K562 (cell line): ENCODE measurements around the gene KCNA2. TPM values are rescaled to one million over a fixed set of nuclear protein-coding genes. Genes with fewer than 3 reads are reported as not detected.

Experiments
- polyA plus RNA-seq, 8 experiments: library from polyadenylated mRNA; depleted of rRNA in 4 of 8; stranded (reverse) in 5 of 8; unstranded in 3 of 8; fragments of >200 nt; fragmentation: Nextera tagmentation in 2 of 8; fragmentation: Illumina TruSeq in 1 of 8; extraction: Ambion mirVana in 2 of 8; extraction: Trizol in 1 of 8; gene quantifications; 2 replicates each; pipeline versions ENCODE4 v1.2.1 to v1.2.3, GENCODE V29; 2011 to 2014; ENCODE audit warnings: inconsistent platforms in 1 of 8, missing spikeins in 1 of 8
- total RNA-seq, 7 experiments: library from RNA; depleted of rRNA in 6 of 7; stranded (reverse); fragments of >200 nt in 6 of 7; fragmentation: Illumina TruSeq in 2 of 7; extraction: Trizol in 2 of 7; gene quantifications; 2 replicates each; pipeline versions ENCODE4 v1.2.1 to v1.2.3, GENCODE V29; 2011 to 2021; ENCODE audit warnings: low replicate concordance in 1 of 7

The KCNA2 gene
- total and polyA plus RNA-seq, 9 of the 15 experiments (the other 6 are each of a cell fraction or from before 2014, with no cell fraction given), result not detected

Other genes with a start within 250 kb of the KCNA2 start
- 0.16 TPM in 1 of 2 replicates, not detected in the other for gene SLC16A4, start 215.3 kb downstream of the KCNA2 start, total RNA-seq (2014; rRNA removed)
- 0.19 and 0.29 TPM in 2 replicates for gene SLC16A4, start 215.3 kb downstream of the KCNA2 start, total RNA-seq (2014; rRNA removed; fragmentation: Illumina TruSeq; extraction: Trizol)
- gene SLC16A4, start 215.3 kb downstream of the KCNA2 start, total RNA-seq (2015; rRNA removed; fragmentation: Illumina TruSeq; extraction: Trizol), result 0.04 TPM in 1 of 2 replicates, not detected in the other
- gene SLC16A4, start 215.3 kb downstream of the KCNA2 start, total RNA-seq (2021), result 0.07 and 0.29 TPM in 2 replicates
- gene SLC16A4, start 215.3 kb downstream of the KCNA2 start, polyA plus RNA-seq (2011; rRNA removed), result 0.31 and 0.39 TPM in 2 replicates
- 0.12 and 0.26 TPM in 2 replicates for gene SLC16A4, start 215.3 kb downstream of the KCNA2 start, polyA plus RNA-seq (2014; fragmentation: Illumina TruSeq; extraction: Trizol)
- under 1 TPM; 0.20 to 0.23 TPM for gene SLC16A4, start 215.3 kb downstream of the KCNA2 start, polyA plus RNA-seq (2014; fragmentation: Nextera tagmentation; extraction: Ambion mirVana)
- gene SLC16A4, start 215.3 kb downstream of the KCNA2 start, polyA plus RNA-seq (2014; rRNA removed), result 0.16 and 0.34 TPM in 2 replicates
- gene LAMTOR5, start 198.7 kb downstream of the KCNA2 start, total RNA-seq (2014; rRNA removed), result 191 and 206 TPM in 2 replicates
- gene LAMTOR5, start 198.7 kb downstream of the KCNA2 start, total RNA-seq (2014; rRNA removed; fragmentation: Illumina TruSeq; extraction: Trizol), result 123 and 130 TPM in 2 replicates
- 107 and 118 TPM in 2 replicates for gene LAMTOR5, start 198.7 kb downstream of the KCNA2 start, total RNA-seq (2015; rRNA removed; fragmentation: Illumina TruSeq; extraction: Trizol)
- 169 and 198 TPM in 2 replicates for gene LAMTOR5, start 198.7 kb downstream of the KCNA2 start, total RNA-seq (2021)
- gene LAMTOR5, start 198.7 kb downstream of the KCNA2 start, polyA plus RNA-seq (2011; rRNA removed), result 537 and 538 TPM in 2 replicates
- gene LAMTOR5, start 198.7 kb downstream of the KCNA2 start, polyA plus RNA-seq (2014; fragmentation: Illumina TruSeq; extraction: Trizol), result 229 and 241 TPM in 2 replicates
- gene LAMTOR5, start 198.7 kb downstream of the KCNA2 start, polyA plus RNA-seq (2014; fragmentation: Nextera tagmentation; extraction: Ambion mirVana), result 100 to 1,000 TPM; 648 to 712 TPM
- gene LAMTOR5, start 198.7 kb downstream of the KCNA2 start, polyA plus RNA-seq (2014; rRNA removed), result 320 and 438 TPM in 2 replicates
- not detected in 2 replicates for gene PROK1, start 155.2 kb downstream of the KCNA2 start, total RNA-seq (2014; rRNA removed)
- not detected in 2 replicates for gene PROK1, start 155.2 kb downstream of the KCNA2 start, total RNA-seq (2014; rRNA removed; fragmentation: Illumina TruSeq; extraction: Trizol)
- not detected in 2 replicates for gene PROK1, start 155.2 kb downstream of the KCNA2 start, total RNA-seq (2015; rRNA removed; fragmentation: Illumina TruSeq; extraction: Trizol)
- not detected in 2 replicates for gene PROK1, start 155.2 kb downstream of the KCNA2 start, total RNA-seq (2021)
- 0.09 TPM in 1 of 2 replicates, not detected in the other for gene PROK1, start 155.2 kb downstream of the KCNA2 start, polyA plus RNA-seq (2011; rRNA removed)
- not detected in 2 replicates for gene PROK1, start 155.2 kb downstream of the KCNA2 start, polyA plus RNA-seq (2014; fragmentation: Illumina TruSeq; extraction: Trizol)
- not detected for gene PROK1, start 155.2 kb downstream of the KCNA2 start, polyA plus RNA-seq (2014; fragmentation: Nextera tagmentation; extraction: Ambion mirVana)
- gene PROK1, start 155.2 kb downstream of the KCNA2 start, polyA plus RNA-seq (2014; rRNA removed), result 0.15 TPM in 1 of 2 replicates, not detected in the other
- gene KCNA10, start 87.2 kb downstream of the KCNA2 start, total RNA-seq (2014; rRNA removed), result not detected in 2 replicates
- not detected in 2 replicates for gene KCNA10, start 87.2 kb downstream of the KCNA2 start, total RNA-seq (2014; rRNA removed; fragmentation: Illumina TruSeq; extraction: Trizol)
- not detected in 2 replicates for gene KCNA10, start 87.2 kb downstream of the KCNA2 start, total RNA-seq (2015; rRNA removed; fragmentation: Illumina TruSeq; extraction: Trizol)
- not detected in 2 replicates for gene KCNA10, start 87.2 kb downstream of the KCNA2 start, total RNA-seq (2021)
- gene KCNA10, start 87.2 kb downstream of the KCNA2 start, polyA plus RNA-seq (2011; rRNA removed), result not detected in 2 replicates
- gene KCNA10, start 87.2 kb downstream of the KCNA2 start, polyA plus RNA-seq (2014; fragmentation: Illumina TruSeq; extraction: Trizol), result not detected in 2 replicates
- gene KCNA10, start 87.2 kb downstream of the KCNA2 start, polyA plus RNA-seq (2014; fragmentation: Nextera tagmentation; extraction: Ambion mirVana), result not detected
- gene KCNA10, start 87.2 kb downstream of the KCNA2 start, polyA plus RNA-seq (2014; rRNA removed), result not detected in 2 replicates
- not detected in 2 replicates for gene KCNA3, start 68.6 kb upstream of the KCNA2 start, total RNA-seq (2014; rRNA removed)
- gene KCNA3, start 68.6 kb upstream of the KCNA2 start, total RNA-seq (2014; rRNA removed; fragmentation: Illumina TruSeq; extraction: Trizol), result not detected in 2 replicates
- not detected in 2 replicates for gene KCNA3, start 68.6 kb upstream of the KCNA2 start, total RNA-seq (2015; rRNA removed; fragmentation: Illumina TruSeq; extraction: Trizol)
- 0.09 TPM in 1 of 2 replicates, not detected in the other for gene KCNA3, start 68.6 kb upstream of the KCNA2 start, total RNA-seq (2021)
- not detected in 2 replicates for gene KCNA3, start 68.6 kb upstream of the KCNA2 start, polyA plus RNA-seq (2011; rRNA removed)
- gene KCNA3, start 68.6 kb upstream of the KCNA2 start, polyA plus RNA-seq (2014; fragmentation: Illumina TruSeq; extraction: Trizol), result not detected in 2 replicates
- gene KCNA3, start 68.6 kb upstream of the KCNA2 start, polyA plus RNA-seq (2014; fragmentation: Nextera tagmentation; extraction: Ambion mirVana), result not detected
- gene KCNA3, start 68.6 kb upstream of the KCNA2 start, polyA plus RNA-seq (2014; rRNA removed), result not detected in 2 replicates